DMS79 treated with DMSO at 0.1 percent for 48 hours (cell line): ENCODE measurements around the gene SOX11.

ENCODE experiments used
- DNase-seq: peaks from one replicate; lab custom pipeline; 2025; lab: John Stamatoyannopoulos, UW

The SOX11 gene

GRCh38 chr2:5692561-5693286, 540 bp downstream of the SOX11 start:
- peak; percentile 56 for DNase-seq

DNA sequence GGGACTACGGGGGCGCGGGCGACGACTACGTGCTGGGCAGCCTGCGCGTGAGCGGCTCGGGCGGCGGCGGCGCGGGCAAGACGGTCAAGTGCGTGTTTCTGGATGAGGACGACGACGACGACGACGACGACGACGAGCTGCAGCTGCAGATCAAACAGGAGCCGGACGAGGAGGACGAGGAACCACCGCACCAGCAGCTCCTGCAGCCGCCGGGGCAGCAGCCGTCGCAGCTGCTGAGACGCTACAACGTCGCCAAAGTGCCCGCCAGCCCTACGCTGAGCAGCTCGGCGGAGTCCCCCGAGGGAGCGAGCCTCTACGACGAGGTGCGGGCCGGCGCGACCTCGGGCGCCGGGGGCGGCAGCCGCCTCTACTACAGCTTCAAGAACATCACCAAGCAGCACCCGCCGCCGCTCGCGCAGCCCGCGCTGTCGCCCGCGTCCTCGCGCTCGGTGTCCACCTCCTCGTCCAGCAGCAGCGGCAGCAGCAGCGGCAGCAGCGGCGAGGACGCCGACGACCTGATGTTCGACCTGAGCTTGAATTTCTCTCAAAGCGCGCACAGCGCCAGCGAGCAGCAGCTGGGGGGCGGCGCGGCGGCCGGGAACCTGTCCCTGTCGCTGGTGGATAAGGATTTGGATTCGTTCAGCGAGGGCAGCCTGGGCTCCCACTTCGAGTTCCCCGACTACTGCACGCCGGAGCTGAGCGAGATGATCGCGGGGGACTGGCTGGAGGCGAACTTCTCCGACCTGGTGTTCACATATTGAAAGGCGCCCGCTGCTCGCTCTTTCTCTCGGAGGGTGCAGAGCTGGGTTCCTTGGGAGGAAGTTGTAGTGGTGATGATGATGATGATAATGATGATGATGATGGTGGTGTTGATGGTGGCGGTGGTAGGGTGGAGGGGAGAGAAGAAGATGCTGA, 1.4 kb downstream of the SOX11 start:
- peak; percentile 40 for DNase-seq

DNA sequence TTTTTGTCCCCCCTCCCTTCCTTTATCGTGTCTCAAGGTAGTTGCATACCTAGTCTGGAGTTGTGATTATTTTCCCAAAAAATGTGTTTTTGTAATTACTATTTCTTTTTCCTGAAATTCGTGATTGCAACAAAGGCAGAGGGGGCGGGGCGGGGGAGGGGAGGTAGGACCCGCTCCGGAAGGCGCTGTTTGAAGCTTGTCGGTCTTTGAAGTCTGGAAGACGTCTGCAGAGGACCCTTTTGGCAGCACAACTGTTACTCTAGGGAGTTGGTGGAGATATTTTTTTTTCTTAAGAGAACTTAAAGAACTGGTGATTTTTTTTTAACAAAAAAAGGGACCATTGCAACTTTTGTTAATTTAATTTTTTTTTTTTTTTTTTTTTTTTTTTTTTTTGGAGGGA, 2.1 kb downstream of the SOX11 start:
- peak; percentile 37 for DNase-seq

GRCh38 chr2:5695654-5696403, 3.6 kb downstream of the SOX11 start:
- peak; percentile 50 for DNase-seq

GRCh38 chr2:5696404-5696944, 4.3 kb downstream of the SOX11 start:
- DNase-seq, result no peak

DNA sequence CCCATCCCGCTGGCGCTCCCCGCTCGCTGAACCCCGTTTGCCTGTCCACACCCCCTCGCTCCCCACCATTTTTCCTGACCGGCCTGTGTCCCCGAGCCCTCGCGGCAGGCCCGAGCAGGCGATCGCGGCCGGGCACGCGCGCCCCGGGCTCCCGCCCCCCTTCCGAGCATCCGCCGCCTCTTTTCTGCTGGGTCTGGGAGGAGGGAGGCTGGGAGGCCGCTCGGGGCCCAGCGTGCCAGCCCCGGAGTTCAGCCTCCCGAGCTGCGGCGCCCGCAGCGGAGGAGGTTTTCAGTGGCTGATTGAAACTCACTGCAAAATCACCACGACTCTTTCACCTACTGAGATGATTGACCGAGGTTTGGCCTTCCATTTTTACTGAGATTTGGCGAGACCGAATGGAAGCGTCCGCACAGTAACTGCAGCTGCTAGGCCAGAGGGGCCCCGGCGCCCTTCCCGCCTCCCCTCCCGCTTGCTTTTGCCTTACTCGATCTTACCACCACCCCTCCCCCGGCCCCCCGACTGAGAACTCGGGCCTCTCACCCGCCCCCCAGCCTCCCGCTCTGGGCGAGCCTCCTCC, 4.8 kb downstream of the SOX11 start:
- peak; percentile 35 for DNase-seq

DNA sequence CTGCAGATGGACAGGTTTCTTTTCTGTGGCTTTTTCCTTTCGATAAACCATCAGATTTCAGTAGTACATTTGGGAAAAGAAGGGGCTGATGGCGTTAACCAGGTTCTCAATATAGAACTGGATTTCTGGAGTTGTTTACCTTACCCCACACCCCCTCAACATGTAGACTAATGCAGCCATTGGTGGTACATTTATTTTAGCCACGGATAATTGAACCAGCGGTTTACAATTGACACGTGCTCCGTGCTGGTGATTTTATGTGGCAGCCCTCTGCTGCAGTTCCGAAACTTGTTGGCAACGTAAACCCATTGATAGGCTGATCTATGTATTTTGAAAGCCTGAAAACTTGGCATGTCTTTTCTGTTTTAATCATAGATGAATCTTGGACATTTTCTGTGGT, 5.4 kb downstream of the SOX11 start:
- DNase-seq, result peak; percentile 28

DNA sequence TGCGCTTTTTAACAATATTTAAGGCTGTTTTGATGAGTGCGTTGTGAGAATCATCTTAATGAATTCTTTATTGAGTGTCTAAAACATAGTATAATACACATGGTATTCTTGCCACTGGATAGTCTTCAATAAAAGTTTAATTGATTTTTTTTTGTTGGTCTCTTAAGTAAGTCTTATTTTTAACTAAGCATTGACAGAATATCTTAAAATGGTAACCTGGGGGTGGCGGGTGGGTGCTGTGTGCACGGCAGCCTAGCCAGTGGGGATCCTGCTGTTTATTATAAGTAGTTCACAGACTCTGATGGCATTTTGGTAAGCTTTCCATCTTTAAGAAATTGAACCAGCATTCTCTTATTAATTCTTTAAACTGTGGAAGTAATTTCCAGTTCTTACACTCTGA, 6.0 kb downstream of the SOX11 start:
- no peak for DNase-seq

DNA sequence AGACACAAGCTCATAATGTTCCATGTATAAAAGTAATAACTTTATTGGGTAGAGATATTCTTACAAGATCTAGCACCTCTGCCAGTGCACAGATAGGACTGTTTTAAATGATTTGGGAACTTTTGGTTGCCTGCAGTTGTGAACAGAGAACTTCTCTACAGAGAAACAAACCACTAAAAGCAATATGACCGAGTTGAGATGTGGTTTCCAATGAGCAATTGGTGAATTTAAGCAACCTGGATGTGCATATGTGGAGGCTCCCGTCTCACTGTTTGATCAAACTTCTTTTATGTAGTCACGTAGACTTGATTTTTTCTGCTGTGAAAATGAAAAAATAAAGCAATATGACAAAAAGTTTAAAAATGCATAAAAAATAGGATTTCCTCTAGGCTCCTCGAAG, 7.8 kb downstream of the SOX11 start:
- DNase-seq, result no peak

- no peak for DNase-seq
These were observed 8.4 kb downstream of the SOX11 start for GRCh38 chr2:5700551-5700950.

DNA sequence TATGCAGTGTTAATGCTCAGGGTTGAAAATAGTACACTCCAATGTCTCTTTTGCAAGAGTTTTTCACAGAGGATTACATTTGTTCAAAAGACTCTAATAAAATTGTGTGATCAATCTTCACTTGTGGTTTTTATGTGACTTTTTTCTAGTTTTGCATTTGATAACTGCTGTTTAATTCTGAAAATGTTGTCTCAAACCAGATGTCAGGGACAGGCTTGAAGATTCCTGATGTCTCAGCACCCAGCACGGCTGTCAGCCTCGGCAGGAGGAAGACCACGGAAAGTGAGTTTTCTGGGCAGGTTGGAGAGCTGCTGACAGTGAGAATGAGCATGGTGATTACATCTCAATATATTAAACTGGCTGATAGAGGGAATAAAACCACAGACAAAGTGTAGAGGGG, 9.1 kb downstream of the SOX11 start:
- DNase-seq, result no peak

DNA sequence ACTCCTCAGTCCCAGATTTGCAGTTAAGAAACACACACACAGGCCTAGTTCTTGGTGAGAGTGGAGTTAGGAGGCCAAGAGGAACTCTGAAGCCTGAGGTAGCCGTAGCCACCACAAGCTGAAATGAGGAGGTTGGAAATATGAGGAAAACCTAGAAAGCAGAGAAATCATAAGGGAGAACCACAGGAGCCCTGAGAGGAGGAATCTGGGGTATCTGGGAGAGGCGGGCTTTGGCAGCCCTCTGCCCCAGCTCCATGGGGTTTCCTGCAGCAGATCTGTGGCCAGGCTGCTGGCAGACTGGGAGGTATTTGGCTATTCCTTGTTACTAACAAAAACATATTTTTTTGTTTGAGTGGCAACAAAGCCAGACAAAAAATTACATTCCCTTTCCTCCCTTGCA, 11.0 kb downstream of the SOX11 start:
- no peak for DNase-seq

GRCh38 chr2:5705490-5705889, 13.3 kb downstream of the SOX11 start:
- no peak for DNase-seq

DNA sequence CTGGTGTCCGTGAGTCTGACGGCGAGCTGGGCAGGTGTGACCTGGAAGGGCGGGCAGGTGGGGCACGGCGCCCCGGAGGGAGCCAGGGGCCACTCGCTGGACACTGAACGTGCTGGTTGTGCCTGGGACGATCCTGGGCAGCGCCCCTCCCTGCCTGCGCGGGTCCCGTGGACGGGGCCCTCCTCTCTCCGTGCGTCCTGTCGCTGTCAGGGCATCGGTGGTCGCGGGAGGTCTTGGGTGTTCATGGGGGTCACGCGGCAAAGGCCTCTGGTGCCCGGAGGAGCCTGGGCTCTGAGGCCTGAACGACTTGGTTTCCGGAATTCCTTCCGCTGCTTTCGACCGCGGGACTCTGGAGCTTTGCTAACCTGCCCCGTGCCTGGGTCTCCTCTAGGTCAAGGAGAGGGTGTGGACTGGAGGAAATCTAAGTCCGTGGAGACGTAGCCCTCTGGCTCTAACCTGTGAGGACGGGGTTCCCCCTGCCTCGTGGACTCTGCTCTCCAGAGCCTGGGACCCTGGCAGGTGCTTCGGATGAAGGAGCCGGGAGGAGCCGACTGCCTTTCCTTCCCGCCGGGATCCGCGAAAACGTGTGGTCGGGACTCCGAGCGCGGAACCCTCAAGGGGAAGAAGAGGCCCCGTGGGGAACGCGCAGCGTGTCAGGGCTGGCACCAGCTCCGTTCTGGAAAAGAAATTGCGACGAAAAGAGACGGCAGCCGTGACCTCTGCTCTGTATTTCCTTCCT, 14.7 kb downstream of the SOX11 start:
- no peak for DNase-seq

- DNase-seq, result no peak
These were observed 18.4 kb downstream of the SOX11 start for GRCh38 chr2:5710615-5711014.

DNA sequence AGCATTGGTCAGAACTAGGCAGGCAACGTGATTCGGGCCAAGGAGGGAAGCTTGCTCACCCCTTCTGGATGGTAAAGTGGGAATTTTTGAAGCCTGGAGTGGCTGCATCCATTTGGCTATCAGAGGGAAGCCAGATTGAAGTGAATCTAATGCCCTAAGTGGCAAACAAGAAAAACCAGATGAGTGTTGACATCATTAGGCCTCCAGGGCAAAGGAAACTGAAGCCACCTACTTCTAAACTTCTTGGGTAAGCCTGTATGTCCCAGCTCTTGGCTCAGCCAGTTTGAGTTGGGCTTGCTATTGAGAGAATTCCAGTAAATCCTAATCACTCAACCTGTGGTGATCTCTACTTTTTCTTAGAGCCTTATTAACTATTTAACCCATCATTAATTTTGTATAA, 20.9 kb downstream of the SOX11 start:
- no peak for DNase-seq

DNA sequence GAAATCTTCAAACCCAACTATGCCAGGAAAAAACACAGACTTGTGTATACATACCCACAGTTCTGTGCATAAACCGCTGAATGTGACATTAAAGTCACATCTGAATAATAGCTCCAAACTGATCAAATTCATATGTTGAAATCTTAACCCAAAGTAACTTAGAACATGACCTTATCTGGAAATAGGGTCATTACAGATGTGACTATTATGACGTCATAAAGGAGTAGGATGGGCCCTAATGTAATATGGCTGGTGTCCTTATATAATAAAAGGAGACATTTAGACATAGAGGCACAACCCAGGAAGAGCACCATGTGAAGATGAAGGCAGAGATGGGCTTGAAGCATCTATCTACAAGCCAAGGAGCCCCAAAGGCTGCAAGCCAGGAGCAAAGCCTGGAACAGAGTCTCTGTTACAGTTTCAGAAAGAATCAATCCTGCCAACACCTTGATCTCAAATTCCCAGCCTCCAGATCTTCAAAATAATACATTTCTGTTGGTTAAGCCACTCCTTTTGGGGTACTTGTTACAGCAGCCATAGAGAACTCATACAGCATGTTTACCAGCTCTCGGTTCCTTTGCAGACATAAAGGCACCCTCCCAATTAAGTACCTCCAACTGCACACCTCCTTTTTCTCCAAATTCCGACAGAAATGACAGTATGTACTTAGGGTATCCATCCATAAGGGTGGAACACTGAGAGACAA, 27.6 kb downstream of the SOX11 start:
- no peak for DNase-seq

GRCh38 chr2:5720426-5720825, 28.2 kb downstream of the SOX11 start:
- no peak for DNase-seq

DNA sequence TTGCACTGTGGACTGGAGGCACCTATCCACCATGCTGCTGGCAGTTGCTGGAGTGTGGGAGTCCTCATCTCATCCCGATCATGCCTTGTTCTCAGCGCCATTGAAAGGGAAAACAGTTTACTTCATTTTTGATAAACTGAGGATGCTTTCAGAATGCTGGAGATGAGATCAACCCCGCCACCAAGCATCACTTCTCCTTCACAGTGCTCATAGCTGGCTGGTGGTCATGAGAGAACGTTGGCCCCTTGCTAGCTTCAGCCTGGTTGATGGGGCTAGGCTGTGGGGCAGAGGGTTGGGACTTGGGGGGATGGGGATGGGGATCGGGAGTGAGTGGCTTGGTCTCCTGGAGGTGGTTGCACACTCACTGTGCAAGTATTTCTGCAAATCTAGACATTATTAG, 30.1 kb downstream of the SOX11 start:
- DNase-seq, result no peak
